GM21619 (cell line): Measurements from ENCODE around the gene SDK2.

Experiments used
- ATAC-seq: cut with Tn5 transposase; IDR thresholded peaks from one replicate; pipeline ENCODE4 v1.9.1; 2021; ENCODE audit not compliant: unreplicated experiment

The SDK2 gene

DNA sequence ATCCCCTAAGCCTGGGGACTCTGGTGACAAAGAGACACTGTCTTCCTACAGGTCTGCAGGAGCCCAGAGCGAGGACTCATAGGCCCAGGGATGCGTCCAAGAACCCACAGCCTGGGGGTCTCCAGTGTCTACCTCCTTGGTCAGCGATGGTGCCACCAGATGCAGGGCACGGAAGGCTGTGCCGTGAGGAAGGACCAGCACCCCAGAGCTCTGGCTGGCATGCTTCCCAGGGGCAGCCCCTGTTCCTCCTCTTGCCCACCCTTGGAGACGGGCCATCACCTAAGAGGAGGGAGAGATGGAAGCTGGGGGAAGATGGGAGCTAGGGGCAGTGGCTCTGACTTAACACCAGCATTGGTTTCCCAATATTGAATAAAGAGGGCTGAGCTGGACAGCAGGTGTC, 125.2 kb downstream of the SDK2 start:
- no peak for ATAC-seq

DNA sequence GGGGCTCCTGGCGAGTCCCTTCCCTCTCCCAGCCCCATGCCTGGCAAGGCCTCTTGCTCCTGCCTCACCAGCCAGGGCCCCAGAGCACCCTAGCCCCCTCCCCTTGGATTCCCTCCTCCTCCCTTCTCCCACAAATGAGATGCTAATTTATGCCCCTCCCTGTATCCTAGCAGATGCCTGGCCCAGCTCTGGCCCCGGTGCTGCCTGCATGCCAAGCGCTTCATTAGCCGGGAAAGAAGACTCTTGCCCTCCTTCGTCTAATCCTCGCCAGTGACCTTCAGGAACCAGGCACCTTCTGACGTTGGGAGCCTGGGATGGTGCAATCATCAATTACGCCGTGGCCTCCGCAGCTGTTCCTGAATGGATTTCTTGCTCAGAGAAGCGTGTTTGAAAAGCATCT, 127.8 kb downstream of the SDK2 start:
- ATAC-seq: no peak

DNA sequence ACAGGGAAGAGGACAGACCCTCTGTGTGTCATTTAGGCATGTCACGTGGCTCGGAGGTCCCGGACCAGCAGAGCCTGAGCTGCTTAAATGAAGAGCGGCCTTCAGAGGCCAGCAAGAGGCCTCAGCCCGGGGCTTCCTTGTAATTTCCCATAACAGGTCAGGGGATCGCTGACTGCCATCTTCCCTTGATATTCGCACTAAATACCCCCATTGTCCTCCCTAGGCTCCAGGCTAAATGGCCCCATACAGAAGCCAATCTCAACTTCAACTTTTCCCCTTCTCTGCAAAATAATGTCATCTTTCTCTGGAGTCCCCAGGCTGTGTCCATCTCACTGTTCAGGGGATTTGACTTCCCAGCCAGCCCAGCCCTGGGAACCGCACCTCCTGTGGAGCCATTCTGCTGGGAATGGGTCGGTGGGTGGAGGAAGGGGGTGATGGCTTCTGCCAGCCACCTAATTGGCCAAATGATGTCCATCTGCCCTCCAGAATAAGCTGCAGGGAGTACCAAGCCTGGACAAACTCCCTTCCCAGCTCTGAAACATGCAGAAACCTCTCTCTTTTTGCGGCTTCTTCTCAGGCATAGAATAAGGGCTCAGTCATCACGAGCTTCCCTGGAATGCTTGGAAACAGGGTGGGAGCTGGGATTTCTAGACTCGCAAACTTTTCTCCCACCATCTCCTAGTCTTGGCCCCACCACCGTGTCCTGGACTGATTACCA, 129.9 kb downstream of the SDK2 start:
- ATAC-seq: no peak

DNA sequence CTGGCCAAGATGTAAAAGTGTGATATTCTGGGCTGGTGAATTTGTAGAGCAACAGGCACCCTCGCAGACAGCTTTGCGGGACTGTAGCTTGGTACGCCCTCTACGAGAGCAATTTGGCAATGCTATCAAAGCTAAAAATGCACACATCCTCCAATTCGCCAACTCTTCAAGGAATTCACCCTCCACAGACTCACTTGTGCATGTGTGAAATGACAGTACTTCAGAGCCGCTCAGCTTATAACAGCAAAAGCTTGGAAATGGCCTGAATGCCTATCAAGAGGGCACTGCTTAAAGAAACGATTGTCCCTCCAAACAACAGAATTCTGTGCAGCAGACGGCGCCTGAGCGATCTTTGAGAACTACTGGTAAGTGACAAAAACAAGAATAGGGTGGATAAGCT, 130.8 kb downstream of the SDK2 start:
- no peak for ATAC-seq

DNA sequence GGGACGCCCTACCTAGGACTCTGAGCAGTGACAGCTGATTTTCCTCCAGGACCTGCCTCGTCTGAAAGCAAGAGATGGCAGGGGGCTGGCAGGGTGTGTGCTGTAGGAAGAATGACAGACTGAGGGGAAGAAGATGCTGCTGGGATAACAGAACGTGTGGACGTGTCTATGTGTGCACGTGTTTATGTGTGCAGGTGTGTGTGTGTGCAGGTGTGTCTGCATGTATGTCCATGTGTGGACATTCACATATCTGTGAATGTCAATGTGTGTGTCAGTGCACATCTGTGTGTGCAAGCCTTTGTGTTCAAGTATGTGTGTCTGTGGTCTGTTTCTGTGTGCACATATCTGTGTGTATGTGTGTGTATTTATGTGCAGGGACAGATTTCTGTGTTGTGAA, 132.5 kb downstream of the SDK2 start:
- ATAC-seq: no peak

DNA sequence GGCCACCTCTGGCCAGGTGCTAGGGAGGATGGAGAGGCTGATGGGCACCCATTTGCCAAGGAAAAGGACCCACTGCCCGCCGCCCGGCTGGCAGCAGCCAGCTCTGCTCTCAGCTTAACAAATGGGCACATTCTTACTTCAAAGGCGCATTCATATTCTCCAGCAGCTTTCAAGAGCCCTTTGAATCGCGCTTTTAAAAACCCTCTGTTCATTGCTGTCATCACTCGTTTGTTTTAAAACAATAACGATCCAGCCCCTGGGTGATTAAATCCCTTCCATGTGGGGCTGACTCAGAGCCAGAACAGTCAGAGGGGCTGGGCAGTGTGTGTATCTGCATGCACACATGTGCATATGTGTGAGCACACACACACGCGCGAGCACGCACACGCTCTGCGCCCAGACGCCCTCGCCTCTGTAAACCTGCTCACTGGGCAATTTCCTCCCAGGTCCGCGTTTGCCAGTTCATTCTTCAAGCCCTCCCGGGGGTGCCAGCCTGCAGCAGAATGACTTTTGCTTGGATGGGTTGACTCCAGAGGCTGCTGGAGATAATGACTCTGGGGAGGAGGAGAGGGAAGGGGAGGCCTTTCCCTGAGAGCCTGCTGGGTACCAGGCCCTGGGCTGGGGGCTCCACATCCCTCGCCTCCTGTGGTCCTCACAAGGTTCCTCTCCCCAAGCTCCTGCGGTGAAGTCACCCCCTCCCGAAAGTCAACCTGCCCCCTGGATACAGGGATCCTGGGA, 133.1 kb downstream of the SDK2 start:
- ATAC-seq: no peak

DNA sequence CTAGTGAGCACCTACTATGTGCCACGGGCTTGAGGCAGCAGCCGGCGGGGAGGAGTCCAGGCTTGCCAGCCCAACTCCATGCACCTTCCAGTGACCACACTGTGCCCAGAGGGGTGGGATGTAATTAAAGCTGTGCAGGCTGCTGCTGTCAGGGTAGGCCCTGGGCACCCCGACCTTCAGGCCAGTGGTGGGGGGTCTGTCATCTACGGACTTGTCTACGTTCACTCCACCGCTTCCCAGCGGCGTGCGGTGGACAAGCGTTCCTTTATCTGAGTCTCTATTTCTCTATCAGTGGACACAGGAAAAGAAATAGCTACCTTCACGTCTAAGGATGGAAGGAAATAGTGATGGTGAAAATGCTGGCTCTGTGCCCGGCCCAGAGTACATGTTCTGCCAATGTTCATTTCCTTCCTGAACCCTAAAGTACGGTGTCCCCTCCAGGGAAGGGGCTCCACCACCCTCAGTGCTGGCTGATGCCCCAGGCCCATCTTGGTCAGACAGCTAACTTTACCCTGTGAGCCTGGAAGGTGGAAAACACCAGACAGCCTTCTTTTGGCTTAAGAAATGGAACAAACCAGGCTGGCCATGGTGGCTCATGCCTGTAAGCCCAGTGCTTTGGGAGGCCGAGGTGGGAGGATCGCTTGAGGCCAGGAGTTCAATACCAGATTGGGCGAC, 135.2 kb downstream of the SDK2 start:
- ATAC-seq: no peak

DNA sequence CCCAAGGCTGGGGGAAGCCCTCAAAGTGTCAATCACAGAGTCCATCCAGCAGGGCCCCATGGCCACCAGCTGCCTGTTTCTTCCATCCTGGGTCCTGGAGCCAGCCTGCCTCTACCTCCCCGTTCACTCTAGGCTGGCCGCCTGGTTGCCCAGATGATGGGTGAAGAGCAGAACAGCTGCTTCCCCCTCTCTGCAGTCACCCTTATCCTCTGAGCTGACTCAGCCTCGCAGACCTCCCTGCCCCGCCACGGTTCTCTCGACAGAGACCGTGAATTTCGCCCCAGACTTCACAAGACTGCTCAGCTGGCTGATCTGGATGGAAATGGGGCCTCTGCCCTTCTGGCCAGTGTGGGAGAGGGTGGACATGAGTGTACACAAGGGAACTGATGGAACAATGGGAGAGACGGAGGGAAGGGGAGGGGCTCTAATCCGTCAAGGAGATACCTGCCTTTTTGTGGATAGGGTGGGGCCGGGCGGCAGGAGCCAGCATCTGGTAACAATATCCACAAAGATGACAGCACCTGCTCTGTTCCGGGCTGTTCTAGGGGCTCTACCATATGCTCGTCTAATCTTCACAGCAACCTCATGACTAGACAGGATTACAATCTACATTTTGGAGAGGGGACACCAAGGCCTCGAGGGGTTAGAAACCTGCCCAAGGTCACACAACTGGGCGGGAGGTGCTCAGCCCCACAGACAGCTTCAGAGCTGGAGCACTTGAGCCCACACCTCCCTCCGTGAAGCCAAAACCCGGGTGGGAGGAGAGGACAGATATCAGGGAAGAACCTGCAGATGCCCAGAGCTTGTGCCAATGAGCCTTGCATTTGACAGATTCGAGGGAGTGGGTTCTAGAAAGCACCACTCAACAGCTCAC, 136.0 kb downstream of the SDK2 start:
- no peak for ATAC-seq

DNA sequence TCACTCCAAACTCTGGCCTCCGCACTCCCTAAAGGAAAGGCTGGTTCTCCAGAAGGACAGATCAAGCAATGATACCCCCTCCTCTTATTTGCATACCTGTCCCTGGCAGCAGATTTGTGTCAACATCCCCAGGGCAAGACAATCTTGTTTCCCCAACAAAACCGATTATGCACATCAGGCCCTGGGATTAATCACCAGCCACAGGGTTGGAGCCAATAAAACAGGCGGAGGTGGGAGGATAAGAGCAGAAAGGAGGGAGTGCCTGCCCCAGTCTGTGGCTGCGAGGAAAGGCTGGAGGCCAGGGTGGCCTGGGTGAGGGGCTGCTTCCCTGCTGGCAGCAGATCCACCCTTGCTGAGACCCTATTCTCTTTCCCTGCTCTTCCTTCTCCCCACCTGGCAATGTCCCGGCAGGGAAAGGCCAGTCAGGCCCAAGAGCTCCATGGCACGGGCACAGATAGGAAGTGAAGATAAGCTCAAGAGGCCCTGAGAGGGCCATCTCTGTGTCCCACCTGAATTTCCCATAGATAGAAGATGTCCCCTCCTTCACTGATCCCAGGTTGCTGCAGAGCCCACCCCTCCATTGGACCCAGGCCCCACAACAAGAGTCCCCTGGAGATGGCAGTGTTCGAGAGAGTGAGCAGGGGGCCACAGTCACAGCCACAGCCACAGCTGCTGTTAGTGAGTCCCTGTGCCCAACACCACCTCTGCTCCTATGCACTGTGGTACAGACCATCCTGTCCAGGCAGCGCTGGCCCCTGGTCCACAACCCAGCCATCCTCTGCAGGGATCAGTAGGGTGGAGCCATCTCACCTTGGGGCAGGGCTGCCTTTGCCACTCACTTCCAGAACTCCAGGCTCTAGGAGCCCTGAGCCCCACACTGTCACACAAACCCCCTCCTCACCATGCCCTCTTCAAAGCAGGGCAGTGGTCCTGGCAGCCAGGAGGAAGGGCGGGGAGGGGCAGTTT, 137.5 kb downstream of the SDK2 start:
- ATAC-seq: no peak

DNA sequence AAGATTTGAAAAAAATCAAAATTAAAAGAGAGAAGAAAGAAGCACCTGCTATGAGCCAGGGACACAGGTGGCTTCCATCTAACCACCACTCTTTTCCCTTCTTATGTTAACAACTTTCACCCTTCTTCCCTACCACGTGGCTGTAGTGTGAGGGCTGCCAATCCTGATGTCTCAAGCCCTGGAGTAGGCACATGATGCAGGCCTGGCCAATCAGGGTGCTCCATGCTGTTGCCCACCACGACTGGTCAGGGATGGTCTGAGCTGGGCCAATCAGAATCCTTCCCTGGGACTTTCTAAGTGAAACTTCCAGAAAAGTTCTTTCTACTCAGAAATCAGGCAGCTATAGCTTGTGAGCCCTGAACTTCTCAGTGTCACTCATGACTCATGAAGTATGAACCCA, 140.7 kb downstream of the SDK2 start:
- no peak for ATAC-seq

DNA sequence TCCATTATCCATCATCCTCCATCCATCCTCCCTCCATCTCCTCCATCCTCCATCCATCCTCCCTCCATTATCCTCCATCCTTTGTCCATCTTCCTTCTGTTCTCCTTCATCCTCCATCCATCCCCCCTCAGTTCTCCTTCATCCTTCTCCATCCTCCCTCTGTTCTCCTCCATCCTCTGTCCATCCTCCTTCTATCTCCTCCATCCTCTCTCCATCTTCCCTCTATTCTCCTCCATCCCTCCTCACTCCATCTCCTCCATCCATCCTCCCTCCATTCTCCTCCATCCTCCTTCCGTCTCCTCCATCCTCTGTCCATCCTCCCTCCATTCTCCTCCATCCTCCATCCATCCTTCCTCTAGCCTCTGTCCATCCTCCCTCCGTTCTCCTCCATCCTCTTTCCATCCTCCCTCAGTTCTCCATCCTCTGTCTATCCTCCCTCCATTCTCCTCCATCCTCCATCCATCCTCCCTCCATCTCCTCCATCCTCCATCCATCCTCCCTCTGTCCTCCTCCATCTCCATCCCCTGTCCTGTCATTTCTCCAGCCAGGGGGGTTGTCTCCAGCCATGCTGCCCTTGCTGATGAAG, 143.7 kb downstream of the SDK2 start:
- no peak for ATAC-seq

DNA sequence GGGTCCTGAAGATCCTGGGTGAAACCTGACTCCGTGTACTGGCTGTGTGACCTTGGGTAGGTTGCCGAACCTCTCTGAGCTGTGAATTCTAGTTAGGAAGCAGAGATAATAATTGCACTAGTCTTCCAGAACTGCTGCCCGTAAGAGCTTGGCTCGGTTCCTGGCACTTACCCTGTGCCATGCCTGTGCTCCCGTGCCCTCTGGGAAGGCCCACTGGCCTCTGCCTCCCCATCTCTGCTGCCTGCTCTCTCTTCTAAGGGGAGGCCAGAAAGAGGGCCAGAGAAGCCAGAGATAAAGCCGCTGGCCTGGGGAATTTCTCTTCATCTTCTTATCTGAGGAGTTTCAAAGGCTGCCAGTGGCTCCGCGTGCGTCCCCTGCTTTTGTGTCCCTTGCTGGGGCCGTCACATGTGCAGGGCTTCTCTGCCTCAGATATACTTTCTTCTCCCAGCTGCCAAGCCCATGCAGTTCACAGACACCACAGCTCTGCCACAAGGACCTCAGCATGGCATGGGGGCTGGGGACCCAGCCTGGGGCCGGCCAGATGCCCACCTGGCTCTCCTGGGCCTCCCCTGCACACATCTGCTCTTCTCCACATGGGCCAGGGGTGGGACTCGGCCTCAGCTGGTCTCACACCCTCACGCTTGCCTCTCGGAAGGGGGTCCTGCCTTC, 145.2 kb downstream of the SDK2 start:
- no peak for ATAC-seq

DNA sequence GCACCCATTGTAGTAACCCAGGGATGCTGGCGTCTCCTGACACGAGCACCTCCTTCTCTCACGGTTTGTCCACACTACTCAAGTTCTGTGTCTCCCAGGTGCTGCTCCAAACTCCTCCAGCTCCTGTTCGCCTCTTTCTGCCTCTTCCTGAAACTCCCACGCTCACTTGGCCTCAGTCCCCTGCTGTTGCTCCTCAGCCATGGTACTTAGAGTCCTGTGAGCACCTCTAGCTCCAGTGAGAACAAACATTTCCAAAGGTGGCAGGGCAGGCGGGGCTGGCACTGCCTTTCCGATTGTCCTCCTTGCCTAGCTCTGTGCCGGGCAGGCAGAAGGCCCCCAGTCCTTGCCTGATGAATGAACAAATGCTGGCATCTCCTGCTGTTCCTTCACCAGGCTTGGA, 146.1 kb downstream of the SDK2 start:
- no peak for ATAC-seq

DNA sequence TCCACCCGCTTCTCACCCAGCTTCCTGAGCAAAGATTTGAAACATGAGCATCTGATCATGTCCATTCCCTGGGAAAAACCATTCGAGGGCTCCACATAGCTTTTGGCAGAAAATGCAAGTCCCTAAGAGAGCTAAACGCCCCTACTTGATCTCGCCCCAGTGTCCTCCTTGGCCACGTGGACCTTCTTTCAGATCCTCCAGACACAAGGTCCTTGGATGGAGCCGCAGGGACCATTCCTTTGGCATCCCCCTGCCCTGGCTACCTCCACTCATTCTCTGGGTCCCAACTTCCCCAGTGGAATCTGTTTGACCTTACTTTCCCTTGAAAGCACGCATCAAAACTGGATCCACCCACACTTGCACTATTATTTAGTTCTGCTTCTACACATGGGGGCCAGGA, 146.5 kb downstream of the SDK2 start:
- no peak for ATAC-seq

DNA sequence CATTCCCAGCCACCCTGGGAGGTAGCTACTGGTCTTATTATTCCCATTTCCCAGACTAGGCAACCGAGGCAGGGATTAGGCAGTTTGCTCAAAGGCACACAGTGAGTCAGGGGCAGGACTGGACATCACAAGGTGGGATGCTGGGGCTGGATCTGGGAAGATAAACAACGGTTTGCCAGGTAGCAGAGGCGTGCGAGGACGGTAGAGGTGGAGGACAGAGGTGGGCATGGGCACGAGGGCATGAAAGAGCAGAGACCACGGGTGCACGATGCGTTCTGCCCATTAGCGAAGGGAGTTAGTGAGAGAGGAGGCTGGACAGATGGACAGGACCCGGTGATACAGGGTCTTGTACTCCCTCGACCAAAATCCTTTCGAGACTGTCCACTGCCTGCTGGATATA, 148.0 kb downstream of the SDK2 start:
- no peak for ATAC-seq

DNA sequence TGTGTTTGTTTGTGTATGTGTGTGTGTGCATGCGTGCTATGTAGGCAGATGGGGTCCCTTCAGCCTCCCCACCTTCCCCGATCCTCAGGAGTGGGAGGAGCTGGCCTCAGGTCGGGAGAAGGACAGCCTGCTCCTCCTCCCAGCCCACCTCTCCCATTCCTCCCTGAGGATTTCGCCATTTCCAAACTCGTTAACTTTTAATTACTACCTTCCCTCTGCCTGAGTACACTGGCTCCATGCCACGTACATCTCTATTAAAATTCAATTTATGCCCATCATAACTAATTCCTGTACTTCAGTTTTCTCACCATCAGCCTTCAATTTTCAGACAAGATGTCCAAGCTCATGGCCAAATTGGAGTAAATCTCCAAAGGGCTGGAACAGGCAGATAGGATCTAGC, 148.6 kb downstream of the SDK2 start:
- ATAC-seq: no peak

DNA sequence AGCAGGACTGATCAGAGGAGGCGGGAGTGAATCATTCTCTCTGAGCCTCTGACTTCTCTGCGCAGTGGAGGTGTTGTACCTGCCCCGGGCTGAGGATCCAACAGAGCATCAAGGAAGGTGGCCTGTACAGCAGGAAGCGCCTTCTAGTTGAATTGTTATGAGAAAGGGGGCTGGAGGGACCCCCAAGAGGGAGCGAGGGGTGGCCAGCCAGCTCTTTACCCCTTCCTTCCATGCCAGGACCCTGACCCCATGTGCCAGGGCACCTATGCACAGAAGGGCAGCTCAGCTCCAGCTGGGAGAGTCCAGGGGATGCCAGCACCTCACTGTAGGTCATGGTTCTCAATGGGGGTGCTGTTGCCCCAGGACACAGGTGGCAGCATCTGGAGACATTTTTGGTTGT, 149.3 kb downstream of the SDK2 start:
- no peak for ATAC-seq

DNA sequence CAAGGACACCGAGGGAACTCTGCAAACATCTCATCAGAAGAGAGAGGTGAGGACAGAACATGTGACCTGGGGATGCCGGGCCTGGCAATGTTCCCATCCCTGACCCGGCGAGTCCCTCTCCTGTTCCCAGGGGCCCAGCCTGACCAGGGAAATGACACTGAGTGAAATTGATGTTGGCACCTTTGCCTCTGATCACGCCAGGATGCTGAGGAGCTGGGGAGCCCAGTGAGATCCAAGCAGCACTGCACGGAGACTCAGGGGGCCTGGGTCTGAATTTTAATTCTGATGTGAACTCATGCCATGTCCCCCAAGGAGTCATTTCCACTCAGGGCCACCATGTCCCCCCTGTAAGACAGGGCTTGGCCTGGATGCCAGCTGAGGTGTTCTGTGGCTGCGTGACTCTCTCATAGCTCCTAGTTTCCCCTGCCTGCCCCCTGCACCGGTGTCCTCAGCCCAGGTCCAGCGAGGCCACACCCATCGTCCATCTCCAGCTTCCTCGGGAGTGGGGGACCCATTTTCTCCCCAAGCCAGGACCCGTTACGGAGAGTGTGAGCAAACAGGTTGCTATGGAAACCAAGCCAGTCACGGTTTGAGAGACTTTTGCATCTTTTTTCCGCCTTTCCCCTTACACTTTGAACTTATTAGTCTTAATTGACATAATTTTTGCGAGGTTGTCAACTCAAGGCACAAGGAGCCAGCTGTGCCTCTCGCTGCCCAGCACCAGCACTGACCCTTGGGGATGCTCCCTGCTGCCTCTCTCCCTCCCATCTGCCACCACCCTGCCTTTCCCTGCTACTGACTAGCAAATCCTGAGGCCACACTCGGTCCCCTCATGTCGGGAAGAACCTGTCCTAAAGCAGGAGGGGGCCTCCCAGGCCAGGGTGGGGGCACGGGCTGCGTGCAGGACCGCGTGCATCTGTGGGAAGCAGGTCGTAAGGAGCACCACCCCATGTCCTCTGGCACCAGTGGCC, 150.0 kb downstream of the SDK2 start:
- ATAC-seq: no peak
